Gastrocnemius medialis (tissue), 4 donors: ENCODE data around the gene ANKRD11.

Experiments used
- CTCF ChIP-seq, 5 experiments: fragments of 450-650 bp in 3 of 5; fragments of 200-600 bp in 2 of 5; sonication (generic) in 2 of 5; IDR thresholded peaks in 4 of 5; conservative IDR thresholded peaks in 1 of 5; 1 replicate in 4 of 5; 2 replicates in 1 of 5; pipeline ENCODE4 v1.5.1; 2016 to 2019; ENCODE audit warnings: antibody characterized with exemption in 5 of 5, mild to moderate bottlenecking in 3 of 5, moderate library complexity in 3 of 5
- POLR2A ChIP-seq, 2 donors: fragments of 450-650 bp; IDR thresholded peaks; one replicate each; pipeline ENCODE4 v1.6.1; 2017; ENCODE audit warnings: antibody characterized with exemption in 2 of 2, mild to moderate bottlenecking in 2 of 2, moderate library complexity in 2 of 2

GRCh38 chr16:89484923-89485679, 5.3 kb downstream of the ANKRD11 start:
- no peak for TF ChIP-seq CTCF (IDR thresholded peaks at IDR 0.05 in 4 of 5, conservative IDR thresholded peaks at IDR 0.05 in 1 of 5)
- no peak for TF ChIP-seq POLR2A (IDR thresholded peaks at IDR 0.05)
